MCF 10A (cell line): ENCODE measurements around the gene PLEKHD1. TPM values are rescaled to one million over a fixed set of nuclear protein-coding genes. Genes with fewer than 3 reads are reported as not detected.

ENCODE experiments used
- BruUV-seq: library from RNA; stranded (reverse); fragments of 400-500 nt; replicated peaks from 2 replicates; lab custom pipeline; 2021; lab: Mats Ljungman, UMichigan
- CTCF ChIA-PET: fragments of 300-600 bp; sonication (Branson Sonifier 250); formaldehyde crosslinking; extraction: SDS; loops from one replicate; lab custom pipeline; 2021; ENCODE audit warnings: antibody characterized with exemption, inconsistent platforms; lab: Yijun Ruan, JAX
- POLR2A ChIA-PET: fragments of 300-600, 350-650 bp; sonication (Branson Sonifier 250); formaldehyde crosslinking; extraction: SDS; loops from one replicate; lab custom pipeline; 2020; ENCODE audit warnings: antibody characterized with exemption, inconsistent platforms; lab: Yijun Ruan, JAX
- DNase-seq: peaks from one replicate; pipeline ENCODE4 v3.0.0-alpha.2; 2018; ENCODE audit not compliant: unreplicated experiment
- H3K27ac Mint-ChIP-seq: one replicate; pipeline ENCODE4 v1.8.0; 2022; ENCODE audit warnings: mild to moderate bottlenecking, low read depth, mixed read lengths; ENCODE audit not compliant: unreplicated experiment
- H3K27me3 Mint-ChIP-seq: one replicate; pipeline ENCODE4 v1.8.0; 2022; ENCODE audit warnings: mixed read lengths; ENCODE audit not compliant: insufficient read depth, unreplicated experiment
- H3K36me3 Mint-ChIP-seq: one replicate; pipeline ENCODE4 v1.8.0; 2022; ENCODE audit warnings: mild to moderate bottlenecking, moderate library complexity, mixed read lengths; ENCODE audit not compliant: insufficient read depth, unreplicated experiment
- H3K4me1 Mint-ChIP-seq: one replicate; pipeline ENCODE4 v1.8.0; 2022; ENCODE audit warnings: mixed read lengths; ENCODE audit not compliant: insufficient read depth, unreplicated experiment
- H3K4me3 Mint-ChIP-seq: one replicate; pipeline ENCODE4 v1.8.0; 2022; ENCODE audit warnings: mild to moderate bottlenecking, moderate library complexity, mixed read lengths; ENCODE audit not compliant: unreplicated experiment
- H3K9me3 Mint-ChIP-seq: one replicate; pipeline ENCODE4 v1.8.0; 2022; ENCODE audit warnings: mixed read lengths; ENCODE audit not compliant: unreplicated experiment
- intact Hi-C: fragments of 100-400 bp; cut with micrococcal nuclease; formaldehyde crosslinking; loops from 2 replicates; pipeline ENCODE4 v1.14.1; 2022
- total RNA-seq: library from RNA; stranded (reverse); gene quantifications from 2 replicates; pipeline ENCODE4 v1.2.3, GENCODE V29; 2022
- TF ChIP-seq, protein P1 (sequence below): fragments of 200-600 bp; IDR thresholded peaks from one replicate; pipeline ENCODE4 v1.8.0; 2022; ENCODE audit warnings: antibody characterized with exemption, mild to moderate bottlenecking; ENCODE audit not compliant: unreplicated experiment

The PLEKHD1 gene
- total RNA-seq, 1 experiment from 2014 or later, result not detected

DNA sequence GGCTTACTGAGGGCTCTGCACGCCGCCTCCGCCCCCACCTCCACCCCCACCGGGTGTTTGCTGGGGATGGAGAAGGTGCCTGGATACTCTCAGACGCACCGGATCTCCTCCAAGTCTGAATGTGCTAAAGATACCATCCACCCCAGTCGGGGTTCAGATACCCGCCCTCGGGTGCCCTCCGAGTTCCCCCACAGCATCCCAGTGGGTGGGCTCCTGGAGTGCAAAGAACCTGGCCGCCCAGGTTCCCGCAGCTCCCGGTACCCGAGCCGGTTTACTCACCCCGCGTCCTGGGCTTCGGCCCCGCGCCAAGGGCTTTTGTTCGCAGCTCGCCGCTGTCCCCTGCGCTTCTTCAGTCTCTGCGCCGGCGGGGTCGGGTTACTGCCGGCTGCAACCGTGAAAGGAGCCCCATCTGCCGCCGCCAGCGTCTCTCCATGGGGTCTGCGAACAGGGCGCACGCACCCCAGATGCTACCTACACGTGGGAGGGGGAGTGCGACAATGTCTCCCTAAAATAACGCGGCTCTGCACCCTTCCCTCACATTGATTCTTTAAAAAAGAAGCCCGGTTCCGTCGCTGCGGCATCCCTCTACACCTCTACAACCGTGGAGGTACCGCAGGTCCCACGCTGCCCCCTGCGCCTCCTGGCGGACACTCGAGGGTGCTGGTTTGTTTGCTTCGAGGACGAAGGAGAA, 89.9 kb downstream of the PLEKHD1 start, which contains the start of gene CCDC177:
TSS of gene CCDC177 (minus strand) at position 609 of the 691 bp plus-strand sequence. CDS start 1,249 bp downstream, outside the sequence.
- Mint-ChIP-seq H3K4me1 (peaks cover 6% of the 10 kb centered on the region), H3K36me3 (no peaks in the 10 kb centered on the region), H3K27ac (no peak within 1 kb of the TSS), H3K9me3 (no peaks in the 10 kb centered on the region), H3K27me3 (peaks cover 36% of the 10 kb centered on the region), H3K4me3 (peak within 1 kb of the TSS; percentile 54)
- no TSS peak for BruUV-seq
- TF ChIP-seq, protein P1, sequence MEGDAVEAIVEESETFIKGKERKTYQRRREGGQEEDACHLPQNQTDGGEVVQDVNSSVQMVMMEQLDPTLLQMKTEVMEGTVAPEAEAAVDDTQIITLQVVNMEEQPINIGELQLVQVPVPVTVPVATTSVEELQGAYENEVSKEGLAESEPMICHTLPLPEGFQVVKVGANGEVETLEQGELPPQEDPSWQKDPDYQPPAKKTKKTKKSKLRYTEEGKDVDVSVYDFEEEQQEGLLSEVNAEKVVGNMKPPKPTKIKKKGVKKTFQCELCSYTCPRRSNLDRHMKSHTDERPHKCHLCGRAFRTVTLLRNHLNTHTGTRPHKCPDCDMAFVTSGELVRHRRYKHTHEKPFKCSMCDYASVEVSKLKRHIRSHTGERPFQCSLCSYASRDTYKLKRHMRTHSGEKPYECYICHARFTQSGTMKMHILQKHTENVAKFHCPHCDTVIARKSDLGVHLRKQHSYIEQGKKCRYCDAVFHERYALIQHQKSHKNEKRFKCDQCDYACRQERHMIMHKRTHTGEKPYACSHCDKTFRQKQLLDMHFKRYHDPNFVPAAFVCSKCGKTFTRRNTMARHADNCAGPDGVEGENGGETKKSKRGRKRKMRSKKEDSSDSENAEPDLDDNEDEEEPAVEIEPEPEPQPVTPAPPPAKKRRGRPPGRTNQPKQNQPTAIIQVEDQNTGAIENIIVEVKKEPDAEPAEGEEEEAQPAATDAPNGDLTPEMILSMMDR, result peak; percentile 83
- DNase-seq, result peak; percentile 63
- ChIA-PET POLR2A (interaction anchor here (0.6 to 1.2 kb wide), 3 partner anchors 39 to 404 kb away, joined by 3 to 9 read pairs (median 3); no protein-coding TSS in a partner anchor), CTCF (interaction anchor here (0.5 to 7.4 kb wide), 25 partner anchors 11 to 311 kb away, joined by 3 to 113 read pairs (median 4); no protein-coding TSS in a partner anchor)
- intact Hi-C loops, result loop anchor here (1.0 to 2.0 kb wide), 2 partner anchors 39 to 332 kb away; no protein-coding TSS in a partner anchor

DNA sequence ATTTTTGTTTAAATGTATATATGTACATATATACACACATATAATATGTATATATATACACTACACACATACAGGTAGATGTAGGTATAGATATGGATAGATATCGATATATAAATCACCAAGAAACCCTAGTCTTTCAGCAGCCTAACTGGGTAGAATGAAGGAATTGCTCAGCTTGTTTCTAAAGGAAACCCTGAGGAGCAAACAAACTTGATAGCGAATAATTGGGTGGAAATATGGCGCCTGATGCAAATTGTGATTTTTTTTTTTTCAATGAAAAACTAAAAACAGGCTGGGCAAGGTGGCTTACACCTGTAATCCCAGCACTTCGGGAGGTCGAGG, 90.4 kb downstream of the PLEKHD1 start:
- no TSS peak for BruUV-seq
- Mint-ChIP-seq H3K27me3 (peaks cover 36% of the 10 kb centered on the region), H3K27ac (no peak overlapping the region), H3K36me3 (no peaks in the 10 kb centered on the region), H3K4me3 (peak overlapping the region; percentile 54), H3K9me3 (no peaks in the 10 kb centered on the region), H3K4me1 (peaks cover 11% of the 10 kb centered on the region)
- intact Hi-C loops, result loop anchor here (1.0 to 2.0 kb wide), 2 partner anchors 40 to 332 kb away; no protein-coding TSS in a partner anchor
- ChIA-PET CTCF (interaction anchor here (0.6 to 7.4 kb wide), 29 partner anchors 11 to 1599 kb away, joined by 3 to 113 read pairs (median 3); no protein-coding TSS in a partner anchor), POLR2A (interaction anchor here (0.6 to 1.2 kb wide), 2 partner anchors 39 to 404 kb away, joined by 3 to 9 read pairs; no protein-coding TSS in a partner anchor)
- DNase-seq, result no peak
- TF ChIP-seq, protein P1, result no peak

DNA sequence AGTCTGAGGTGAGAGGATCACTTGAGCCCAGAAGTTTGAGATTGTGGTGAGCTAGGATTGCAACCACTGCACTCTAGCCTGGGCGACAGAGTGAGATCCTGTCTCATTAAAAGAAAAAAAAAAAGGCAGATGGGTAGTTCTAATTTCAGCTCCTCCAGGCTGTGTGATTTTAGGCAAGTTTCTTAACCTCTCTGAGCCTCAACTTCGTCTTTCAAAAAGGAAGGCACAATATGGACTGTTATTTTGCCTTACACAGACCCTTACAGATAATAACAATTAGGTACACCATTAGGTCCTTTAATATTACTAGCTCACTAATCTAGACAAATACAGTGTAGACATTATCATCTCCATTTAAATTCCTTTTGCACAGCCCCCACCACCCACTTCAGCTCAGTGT, 94.9 kb downstream of the PLEKHD1 start:
- CTCF ChIA-PET, result interaction anchor here (0.6 to 9.4 kb wide), 21 partner anchors 9 to 1315 kb away, joined by 3 to 127 read pairs (median 4); no protein-coding TSS in a partner anchor

More for the DNA sequence above, 94.9 kb downstream of the PLEKHD1 start:
- Mint-ChIP-seq H3K4me1 (peaks cover 18% of the 10 kb centered on the region), H3K27me3 (peaks cover 23% of the 10 kb centered on the region), H3K4me3 (no peak overlapping the region), H3K27ac (peak overlapping the region; percentile 32), H3K36me3 (no peaks in the 10 kb centered on the region), H3K9me3 (no peaks in the 10 kb centered on the region)
- DNase-seq, result no peak
- intact Hi-C loops, result no loop called here
- TF ChIP-seq, protein P1, result no peak
- no TSS peak for BruUV-seq
- POLR2A ChIA-PET, result interaction anchor here (0.6 to 2.1 kb wide), 10 partner anchors 16 to 187 kb away, joined by 3 to 12 read pairs (median 3); partner anchors contain the start of genes SRSF5 and SUSD6
